CD4-positive, alpha-beta T cell treated with Interleukin-1 beta for 1 hour (primary cell): ENCODE data around the gene LYG2.
"Not testable (repeated sequence)": the region's sequence is repeated elsewhere in the genome, so short reads cannot be mapped to it uniquely, and the experiment has no call there.

ENCODE experiments used
- DNase-seq, 2 donors: peaks; one replicate each; pipeline ENCODE4 v3.0.0-alpha.2; 2020 to 2022

The LYG2 gene

DNA sequence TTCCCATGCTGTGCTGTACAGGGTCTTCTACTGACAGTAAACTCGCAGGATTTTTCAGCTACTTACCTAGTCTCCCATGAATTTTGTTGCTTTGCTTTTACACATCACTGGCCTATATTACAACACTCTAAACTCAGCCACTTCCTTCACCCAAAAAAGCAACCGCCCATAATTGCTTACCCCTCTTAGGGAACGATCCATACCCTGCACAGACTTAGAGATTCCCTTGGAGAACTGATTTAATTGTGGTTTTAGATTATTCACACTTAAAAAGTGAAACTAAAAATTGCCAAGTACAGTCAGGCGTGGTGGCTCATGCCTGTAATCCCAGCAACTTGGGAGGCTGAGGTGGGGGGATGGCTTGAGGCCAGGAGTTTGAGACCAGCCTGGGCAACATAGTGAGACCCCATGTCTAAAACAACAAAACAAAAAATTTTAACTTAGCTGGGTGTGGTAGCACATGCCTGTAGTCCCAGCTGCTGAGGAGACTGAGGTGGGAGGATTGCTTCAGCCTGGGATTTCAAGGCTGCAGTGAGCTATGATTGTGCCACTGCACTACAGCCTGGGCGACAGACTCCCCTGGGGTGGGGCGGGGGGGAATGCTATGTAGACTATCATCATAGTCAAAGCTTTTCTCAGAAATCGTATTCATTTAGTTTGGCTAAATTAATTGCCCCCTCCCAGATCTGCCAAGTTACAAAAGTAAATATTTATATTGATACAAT, 55.2 kb downstream of the LYG2 start:
- no peak for DNase-seq

DNA sequence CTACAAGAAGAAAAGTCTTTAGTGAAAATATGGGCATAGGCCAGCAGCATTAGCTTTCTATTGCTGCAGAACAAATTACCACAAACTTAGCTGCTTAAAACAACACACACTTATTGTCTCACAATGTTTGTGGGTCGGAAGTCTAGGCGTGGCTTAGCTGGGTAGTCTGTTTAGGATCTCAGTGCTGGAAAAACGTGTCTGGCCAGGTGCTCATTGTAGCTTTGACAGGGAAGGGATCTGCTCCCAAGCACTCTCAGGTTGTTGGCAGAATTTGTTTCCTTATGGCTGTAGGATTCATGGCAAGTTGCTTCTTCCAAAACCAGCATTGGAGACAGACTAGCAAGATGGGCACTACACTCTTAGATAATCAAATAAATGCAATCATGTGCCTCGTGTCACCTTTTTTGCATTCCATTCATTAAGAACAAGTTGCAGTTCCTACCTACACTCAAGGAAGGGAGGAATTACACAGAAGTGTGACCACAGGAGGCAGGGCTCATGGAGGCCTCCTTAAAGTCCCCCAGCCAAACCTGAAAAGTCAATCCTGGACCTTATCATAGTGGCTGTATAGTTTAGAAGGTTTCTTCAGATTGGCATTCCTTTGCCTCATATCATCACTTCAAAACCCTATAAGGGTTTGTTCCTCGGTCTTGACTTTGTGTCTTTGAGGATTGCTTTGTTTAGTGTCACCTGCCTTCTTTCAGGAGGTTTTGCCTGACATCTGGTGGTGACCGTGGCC, 57.2 kb downstream of the LYG2 start:
- no peak for DNase-seq

DNA sequence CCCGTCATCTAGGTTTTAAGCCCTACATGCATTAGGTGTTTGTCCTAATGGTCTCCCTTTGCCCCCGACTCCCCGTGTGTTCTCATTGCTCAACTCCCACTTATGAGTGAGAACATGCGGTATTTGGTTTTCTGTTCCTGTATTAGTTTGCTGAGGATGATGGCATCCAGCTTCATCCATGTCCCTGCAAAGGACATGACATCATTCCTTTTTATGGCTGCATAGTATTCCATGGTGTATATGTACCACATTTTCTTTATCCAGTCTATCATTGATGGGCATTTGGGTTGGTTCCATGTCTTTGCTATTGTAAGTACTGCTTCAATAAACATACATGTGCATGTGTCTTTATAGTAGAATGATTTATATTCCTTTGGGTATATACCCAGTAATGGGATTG, 63.1 kb downstream of the LYG2 start:
- DNase-seq: not testable (repeated sequence)
